Breast epithelium (tissue), 3 donors: ENCODE results near the gene TWF2.

ENCODE experiments used
- CTCF ChIP-seq, 3 donors: fragments of 450-650 bp; IDR thresholded peaks; one replicate each; pipeline ENCODE4 v1.5.1; 2016 to 2017; ENCODE audit warnings: antibody characterized with exemption in 3 of 3, mild to moderate bottlenecking in 3 of 3, moderate library complexity in 3 of 3
- POLR2A ChIP-seq: fragments of 450-650 bp; IDR thresholded peaks from one replicate; pipeline ENCODE4 v1.6.1; 2016; ENCODE audit warnings: antibody characterized with exemption, mild to moderate bottlenecking, moderate library complexity

GRCh38 chr3:52182691-52183090 is 56.3 kb downstream of the TWF2 start:
- TF ChIP-seq POLR2A: no peak
- TF ChIP-seq CTCF (IDR thresholded peaks at IDR 0.05): no peak
